ENCODE data around the gene LHFPL6. TPM values are rescaled to one million over a fixed set of nuclear protein-coding genes. Genes with fewer than 3 reads are reported as not detected.

LHFPL6 gene
- total RNA-seq, 6 experiments from 2014 or later: 57.5 to 75.3 (median 61.4) TPM

DNA sequence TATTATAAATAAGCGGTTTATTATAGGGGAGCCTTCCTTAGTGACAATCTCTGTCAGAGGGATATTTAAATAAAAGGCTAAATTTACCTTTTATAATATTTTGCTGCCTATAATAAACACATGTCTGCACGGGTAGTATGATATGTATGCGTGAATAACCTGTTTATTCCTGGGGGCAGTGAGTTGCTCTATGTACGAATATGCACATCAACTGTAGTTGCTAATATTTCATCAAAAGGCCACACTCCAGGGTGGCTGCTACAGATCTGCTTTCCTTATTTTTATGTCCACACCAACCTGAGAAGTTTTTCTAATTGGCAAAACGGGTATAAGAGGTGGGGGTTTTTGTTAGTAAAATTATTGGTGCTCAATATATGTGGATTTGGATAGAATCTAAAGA, 192.0 kb downstream of the LHFPL6 start:
- no peak for TF ChIP-seq CTCF (IDR thresholded peaks at IDR 0.05)
- Mint-ChIP-seq H3K27me3 (ENCODE audit: insufficient read depth) (peaks cover 2% of the 10 kb centered on the region; the same call in 1 of the 2 replicates), H3K9me3 (no peaks in the 10 kb centered on the region), H3K4me3 (no peak overlapping the region), H3K27ac (no peak overlapping the region), H3K36me3 (ENCODE audit: low read depth) (no peaks in the 10 kb centered on the region), H3K4me1 (ENCODE audit: low read depth) (peaks cover 21% of the 10 kb centered on the region)
- DNase-seq: no peak

DNA sequence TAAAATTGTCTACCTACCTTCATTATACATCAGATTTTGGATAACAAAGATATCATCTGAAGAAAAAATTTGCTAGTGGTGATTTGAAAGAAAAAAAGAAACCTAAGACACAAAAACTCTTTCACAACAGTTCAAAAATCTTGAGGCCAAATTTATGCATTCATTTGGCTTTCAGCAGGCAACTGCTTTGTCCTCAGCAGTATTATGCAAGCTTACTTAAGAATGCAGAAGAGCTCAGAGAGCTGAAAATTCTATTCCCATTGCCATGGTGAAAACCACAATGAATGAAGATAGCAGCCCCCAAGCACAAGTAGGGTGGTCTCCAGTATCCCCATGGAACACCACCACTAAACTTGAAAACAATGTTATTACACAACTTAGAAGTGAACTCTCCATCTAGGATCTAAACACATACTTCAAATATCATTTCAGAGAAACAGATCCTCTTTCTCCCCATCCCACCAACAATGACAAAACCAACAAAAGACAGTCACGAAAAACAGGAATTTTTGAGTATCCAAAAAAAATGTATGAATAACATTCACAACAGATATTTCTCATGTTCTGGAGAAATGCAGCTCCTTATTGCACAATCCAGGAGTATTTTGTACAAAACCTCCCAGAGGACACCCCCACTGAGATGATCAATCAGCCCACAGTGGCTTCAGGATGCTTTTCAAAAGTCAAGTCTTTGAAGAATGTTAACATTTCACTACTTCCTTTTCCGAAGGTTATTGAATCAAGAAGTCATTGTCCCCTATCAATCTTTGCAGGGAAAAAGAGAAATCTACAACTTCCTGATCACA, 192.7 kb downstream of the LHFPL6 start:
- no peaks in the 10 kb centered on the region for H3K9me3 Mint-ChIP-seq
- no peak for DNase-seq
- no peaks in the 10 kb centered on the region for H3K27me3 Mint-ChIP-seq (ENCODE audit: insufficient read depth)
- no peak overlapping the region for H3K4me3 Mint-ChIP-seq
- TF ChIP-seq CTCF (IDR thresholded peaks at IDR 0.05): no peak
- peaks cover 20% of the 10 kb centered on the region for H3K4me1 Mint-ChIP-seq (ENCODE audit: low read depth)
- H3K36me3 Mint-ChIP-seq (ENCODE audit: low read depth): no peaks in the 10 kb centered on the region
- no peak overlapping the region; the same call in 1 of the 2 replicates for H3K27ac Mint-ChIP-seq

GRCh38 chr13:39408512-39408911, 194.5 kb downstream of the LHFPL6 start:
- Mint-ChIP-seq H3K27ac (no peak overlapping the region), H3K4me1 (ENCODE audit: low read depth) (peaks cover 25% of the 10 kb centered on the region), H3K9me3 (no peaks in the 10 kb centered on the region), H3K27me3 (ENCODE audit: insufficient read depth) (no peaks in the 10 kb centered on the region), H3K4me3 (no peak overlapping the region), H3K36me3 (ENCODE audit: low read depth) (no peaks in the 10 kb centered on the region)
- TF ChIP-seq CTCF (IDR thresholded peaks at IDR 0.05): no peak
- no peak for DNase-seq

- H3K4me1 Mint-ChIP-seq (ENCODE audit: low read depth): peaks cover 25% of the 10 kb centered on the region
- H3K9me3 Mint-ChIP-seq: no peaks in the 10 kb centered on the region
- no peak overlapping the region for H3K4me3 Mint-ChIP-seq
- no peaks in the 10 kb centered on the region for H3K36me3 Mint-ChIP-seq (ENCODE audit: low read depth)
- no peak overlapping the region for H3K27ac Mint-ChIP-seq
- DNase-seq: no peak
- H3K27me3 Mint-ChIP-seq (ENCODE audit: insufficient read depth): no peaks in the 10 kb centered on the region
- TF ChIP-seq CTCF (IDR thresholded peaks at IDR 0.05): no peak
Measured at GRCh38 chr13:39407786-39408185, 195.2 kb downstream of the LHFPL6 start.

GRCh38 chr13:39407138-39407537, 195.9 kb downstream of the LHFPL6 start:
- Mint-ChIP-seq H3K27ac (no peak overlapping the region), H3K4me1 (ENCODE audit: low read depth) (peaks cover 25% of the 10 kb centered on the region), H3K9me3 (no peaks in the 10 kb centered on the region), H3K36me3 (ENCODE audit: low read depth) (no peaks in the 10 kb centered on the region), H3K4me3 (no peak overlapping the region), H3K27me3 (ENCODE audit: insufficient read depth) (no peaks in the 10 kb centered on the region)
- no peak for DNase-seq
- TF ChIP-seq CTCF (IDR thresholded peaks at IDR 0.05): no peak

All from HFFc6 (cell line).